Activated T-helper 1 cell treated with anti-CD3 and anti-CD28 coated beads, Interleukin-2, amount 50 U/mL, for 16 hours (primary cell): Measurements from ENCODE around the gene LINGO3.
"Not testable (repeated sequence)": the region's sequence is repeated elsewhere in the genome, so short reads cannot be mapped to it uniquely, and the experiment has no call there.

Experiments
- DNase-seq, 2 donors: peaks; one replicate each; pipeline ENCODE4 v3.0.0-alpha.2; 2020; ENCODE audit warnings: low read depth in 1 of 2, low spot score in 1 of 2

LINGO3 gene

DNA sequence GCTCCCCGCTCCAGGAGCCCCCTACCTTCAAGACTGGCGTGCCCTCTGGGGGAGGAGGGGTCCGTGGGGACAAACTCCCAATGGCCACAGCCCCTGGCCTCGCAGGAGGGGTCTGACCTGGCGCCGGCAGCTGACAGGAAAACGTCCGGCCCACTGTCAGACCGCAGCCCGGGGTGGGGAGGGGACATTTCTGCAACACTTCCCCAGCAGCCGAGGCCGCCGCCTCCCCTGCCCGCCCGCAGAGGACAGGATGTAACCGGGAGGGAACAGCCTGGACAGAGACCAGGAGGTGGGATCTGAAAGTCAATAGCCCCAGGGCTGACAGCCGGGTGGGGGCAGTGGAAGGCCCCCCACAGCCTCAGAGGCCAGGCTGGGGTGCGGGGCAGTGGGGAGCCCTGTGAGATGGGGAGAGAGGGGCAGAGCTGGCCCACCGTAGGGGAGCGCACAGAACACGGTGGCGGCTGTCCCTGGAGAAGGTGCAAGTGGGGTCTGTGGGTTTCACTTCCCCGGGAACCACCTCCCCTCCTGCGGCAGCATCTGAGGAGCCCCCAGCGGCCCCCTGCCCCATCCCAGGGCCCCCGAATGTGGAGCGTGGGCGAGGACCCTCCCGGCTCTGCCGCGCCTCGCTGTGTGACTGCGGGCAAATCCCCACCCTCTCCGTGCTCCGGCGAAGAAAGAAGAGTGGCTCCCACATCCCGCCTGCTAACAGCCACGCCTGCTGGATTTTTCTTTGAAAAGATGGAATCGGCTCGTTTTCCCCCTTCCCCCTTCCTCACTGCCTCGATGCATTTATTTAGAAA is 25.7 kb downstream of the LINGO3 start, which contains the start of gene PEAK3:
PEAK3 (minus strand) TSS at position 114 of the 800 bp plus-strand sequence. CDS start 1,244 bp downstream, outside the sequence.
- DNase-seq: no peak

DNA sequence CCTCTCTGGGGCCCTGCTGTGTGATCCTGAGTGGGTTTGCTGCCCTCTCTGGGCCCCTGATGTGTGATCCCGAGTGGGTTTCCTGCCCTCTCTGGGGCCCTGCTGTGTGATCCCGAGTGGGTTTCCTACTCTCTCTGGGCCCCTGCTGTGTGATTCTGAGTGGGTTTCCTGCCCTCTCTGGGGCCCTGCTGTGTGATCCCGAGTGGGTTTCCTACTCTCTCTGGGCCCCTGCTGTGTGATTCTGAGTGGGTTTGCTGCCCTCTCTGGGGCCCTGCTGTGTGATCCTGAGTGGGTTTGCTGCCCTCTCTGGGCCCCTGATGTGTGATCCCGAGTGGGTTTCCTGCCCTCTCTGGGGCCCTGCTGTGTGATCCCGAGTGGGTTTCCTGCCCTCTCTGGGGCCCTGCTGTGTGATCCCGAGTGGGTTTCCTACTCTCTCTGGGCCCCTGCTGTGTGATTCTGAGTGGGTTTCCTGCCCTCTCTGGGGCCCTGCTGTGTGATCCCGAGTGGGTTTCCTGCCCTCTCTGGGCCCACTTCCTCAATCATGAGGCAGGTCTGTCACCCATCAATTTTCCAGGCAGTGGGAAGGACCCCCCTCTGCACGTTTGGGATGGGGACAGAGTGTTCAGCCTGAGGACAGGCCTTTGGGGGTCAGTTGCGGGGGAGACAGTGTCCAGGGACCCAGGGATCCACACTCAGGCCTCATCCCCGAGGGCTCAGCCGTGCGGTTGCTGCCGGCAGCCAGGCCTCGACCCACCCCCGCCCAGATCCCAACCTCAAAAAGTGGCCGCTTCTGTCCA is 26.5 kb downstream of the LINGO3 start:
- not testable (repeated sequence) for DNase-seq

DNA sequence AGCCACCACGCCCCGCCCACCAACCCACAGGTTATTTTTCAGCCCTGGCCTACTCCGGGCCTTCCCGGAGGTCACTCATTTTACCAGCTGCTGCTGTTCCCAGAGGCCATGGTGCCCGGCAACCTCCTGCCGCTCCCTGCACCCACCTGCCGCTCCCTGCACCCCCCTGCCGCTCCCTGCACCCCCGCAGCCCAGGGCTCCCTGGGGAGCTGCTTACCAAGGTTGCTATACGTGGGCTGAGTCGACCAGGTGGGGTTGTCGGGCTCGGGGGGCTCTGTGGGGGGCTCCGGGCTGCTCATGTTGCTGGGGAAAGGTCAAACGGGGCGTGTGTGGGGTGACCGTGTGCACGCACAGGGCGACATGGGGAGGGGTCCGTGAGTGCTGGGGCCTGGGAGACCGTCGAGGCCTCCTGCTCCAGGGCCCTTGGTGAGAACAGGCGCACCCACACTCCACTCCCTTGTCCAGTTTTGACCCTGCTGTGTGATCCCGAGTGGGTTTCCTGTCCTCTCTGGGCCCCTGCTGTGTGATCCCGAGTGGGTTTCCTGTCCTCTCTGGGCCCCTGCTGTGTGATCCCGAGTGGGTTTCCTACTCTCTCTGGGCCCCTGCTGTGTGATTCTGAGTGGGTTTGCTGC is 27.2 kb downstream of the LINGO3 start:
- no peak for DNase-seq

DNA sequence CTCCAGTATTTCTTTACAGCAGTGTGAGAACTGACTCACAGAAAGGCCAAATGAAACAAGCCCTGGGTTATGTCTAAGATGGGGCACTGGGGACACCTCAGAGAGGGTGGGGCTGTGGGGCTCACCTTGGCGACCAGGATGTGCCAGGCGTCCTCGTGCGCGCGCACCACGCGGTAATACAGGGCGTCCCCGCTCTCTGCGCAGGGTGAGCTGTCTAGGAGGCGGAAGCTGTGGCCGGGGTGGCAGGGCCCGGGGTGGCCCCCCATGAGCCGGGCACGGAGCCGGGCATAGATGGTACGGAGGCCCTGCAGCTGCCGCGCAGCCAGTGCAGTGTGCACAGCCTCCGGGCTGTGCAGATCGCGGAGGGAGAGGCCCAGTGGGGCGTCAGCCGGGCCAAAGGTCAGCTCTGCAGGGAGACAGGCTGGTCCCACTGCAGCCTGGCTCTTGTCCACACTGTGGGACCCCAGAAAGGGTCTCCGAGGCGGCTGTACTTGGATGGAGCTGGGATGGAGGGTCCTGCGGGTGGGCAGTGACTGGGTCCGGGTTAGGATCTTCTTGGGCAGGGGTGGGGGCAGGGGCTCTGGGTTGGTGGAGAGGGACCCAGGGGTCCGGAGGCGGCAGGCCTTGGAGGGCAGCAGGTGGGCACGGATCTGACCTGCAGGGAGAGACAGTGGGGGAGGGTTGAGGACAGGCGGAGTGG is 29.3 kb downstream of the LINGO3 start:
- DNase-seq: no peak

GRCh38 chr19:2277138-2277537 is 30.8 kb downstream of the LINGO3 start:
- DNase-seq: no peak

DNA sequence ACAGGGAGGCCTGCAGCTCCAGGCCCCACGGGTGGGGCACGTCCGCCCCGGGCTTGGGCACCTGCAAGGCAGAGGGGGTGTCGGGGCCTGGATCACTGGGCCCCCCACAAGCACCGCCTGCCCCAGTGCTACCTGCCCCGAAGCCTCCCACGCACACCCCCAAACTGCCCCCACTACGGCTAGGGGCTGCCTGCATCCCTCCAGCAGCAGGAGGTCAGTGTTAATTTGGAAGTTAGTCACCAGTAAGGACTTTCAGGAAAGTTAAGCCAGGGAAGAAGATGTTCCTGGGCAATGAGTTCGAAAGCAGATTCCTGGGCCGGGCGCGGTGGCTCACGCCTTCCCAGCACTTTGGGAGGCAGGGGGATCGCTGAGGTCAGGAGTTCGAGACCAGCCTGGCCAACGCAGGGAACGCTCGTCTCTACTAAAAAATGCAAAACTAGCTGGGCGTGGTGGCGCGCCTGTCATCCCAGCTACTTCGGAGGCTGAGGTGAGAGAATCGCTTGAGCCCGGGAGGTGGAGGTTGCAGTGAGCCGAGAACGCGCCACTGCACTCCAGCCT is 31.4 kb downstream of the LINGO3 start:
- no peak for DNase-seq

GRCh38 chr19:2275588-2276428 is 32.1 kb downstream of the LINGO3 start:
- no peak for DNase-seq

DNA sequence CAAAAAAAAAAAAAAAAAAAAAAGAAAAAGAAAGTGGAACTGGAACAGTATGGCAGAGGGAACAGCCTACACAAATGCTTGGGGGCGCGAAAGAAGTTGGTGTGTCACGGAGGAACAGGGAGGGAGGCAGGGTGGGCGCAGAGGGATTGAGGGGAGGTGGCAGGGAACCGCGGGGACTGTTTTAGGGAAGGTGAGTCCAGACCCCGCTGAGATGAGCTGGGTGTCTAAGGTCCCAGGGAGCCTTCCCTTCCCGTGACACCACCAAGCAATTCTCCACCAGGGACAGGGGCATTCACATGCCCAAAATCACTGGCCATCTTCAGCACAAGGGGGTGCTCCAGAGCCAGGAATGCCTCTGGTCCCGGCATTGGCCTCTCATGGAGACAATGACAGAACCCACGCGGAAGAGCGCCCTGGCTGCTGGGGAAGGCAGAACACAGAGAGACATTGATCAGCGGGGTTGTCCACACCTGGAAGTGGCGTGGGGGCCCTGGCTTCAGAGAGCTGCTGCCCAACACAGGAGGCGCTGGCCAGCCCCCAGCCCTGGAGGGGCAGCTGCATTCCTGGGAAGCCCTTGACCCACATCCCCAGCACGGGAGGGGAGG is 32.9 kb downstream of the LINGO3 start:
- DNase-seq: no peak

- no peak for DNase-seq
Measured at GRCh38 chr19:2274185-2274711, 33.7 kb downstream of the LINGO3 start.

- DNase-seq: peak; percentile 52 to 71
Measured at GRCh38 chr19:2273356-2274184, 34.4 kb downstream of the LINGO3 start.

DNA sequence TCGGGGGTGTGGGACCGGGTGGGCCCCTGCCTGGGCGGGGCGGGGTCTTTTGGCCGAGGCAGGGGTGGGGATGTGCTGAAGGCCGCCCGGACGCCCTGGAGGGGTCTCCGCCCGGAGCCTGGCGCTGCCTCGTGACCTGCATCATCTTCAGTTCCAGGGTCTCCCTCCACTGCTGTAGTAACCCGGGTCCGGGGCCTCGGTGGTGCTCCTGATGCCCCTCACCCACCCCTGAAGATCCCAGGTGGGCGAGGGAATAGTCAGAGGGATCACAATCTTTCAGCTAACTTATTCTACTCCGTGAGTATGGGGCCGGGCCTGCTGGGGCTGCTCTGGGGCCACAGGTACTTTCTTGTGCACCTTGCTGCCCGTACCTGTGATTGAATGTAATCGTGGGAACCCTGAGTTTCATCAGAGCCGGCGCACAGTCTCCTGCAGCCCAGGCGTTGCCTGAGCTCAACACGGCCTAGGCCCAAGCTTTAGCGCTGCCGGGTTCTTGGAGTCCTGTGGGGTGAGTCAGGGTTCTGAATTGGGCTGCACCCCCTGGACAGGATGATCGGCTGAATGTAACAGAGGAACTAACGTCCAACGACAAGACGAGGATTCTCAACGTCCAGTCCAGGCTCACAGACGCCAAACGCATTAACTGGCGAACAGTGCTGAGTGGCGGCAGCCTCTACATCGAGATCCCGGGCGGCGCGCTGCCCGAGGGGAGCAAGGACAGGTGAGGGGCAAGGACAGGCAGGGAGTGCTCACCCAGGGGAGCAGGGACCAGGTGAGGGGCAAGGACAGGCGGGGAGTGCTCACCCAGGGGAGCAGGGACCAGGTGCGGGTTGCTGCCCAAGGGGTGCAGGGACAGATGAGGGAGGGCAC is 36.5 kb downstream of the LINGO3 start:
- DNase-seq: no peak

- peak in 1 of 2 donors; percentile 67 for DNase-seq
Measured at GRCh38 chr19:2270423-2271233, 37.3 kb downstream of the LINGO3 start.

- no peak for DNase-seq
Measured at GRCh38 chr19:2270157-2270422, 37.9 kb downstream of the LINGO3 start.

- DNase-seq: peak; percentile 99
Measured at GRCh38 chr19:2269244-2270156, 38.5 kb downstream of the LINGO3 start.

DNA sequence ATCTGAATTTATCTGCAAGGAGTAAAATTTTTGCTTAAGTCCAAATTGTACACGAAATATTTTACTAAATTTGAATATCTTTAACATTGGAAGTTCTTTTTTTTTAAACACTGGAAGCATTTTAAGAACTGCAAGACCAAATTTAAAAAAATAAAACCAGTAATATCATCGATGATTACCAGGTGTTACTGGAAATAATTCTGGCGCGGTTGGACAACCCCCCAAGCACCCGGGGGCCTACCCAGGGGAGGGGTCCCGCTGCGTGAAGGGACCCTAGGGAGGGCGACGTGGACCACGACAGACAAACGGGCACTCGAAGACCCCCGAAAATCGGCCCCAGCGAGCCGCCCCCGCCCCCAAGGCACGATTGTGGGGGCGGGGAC is 39.1 kb downstream of the LINGO3 start:
- no peak for DNase-seq

GRCh38 chr19:2268480-2268830 is 39.5 kb downstream of the LINGO3 start:
- DNase-seq: no peak
